ENCODE results near the gene FBXL5.

Gene FBXL5

GRCh38 chr4:15562623-15563022, 92.5 kb downstream of the FBXL5 start:
- no peak for TF ChIP-seq EZH2phosphoT487 (IDR thresholded peaks at IDR 0.05; ENCODE audit: low read depth)
- no peak for TF ChIP-seq CTCF (IDR thresholded peaks at IDR 0.05; ENCODE audit: low read depth, low read length)
- H3K27ac ChIP-seq (ENCODE audit: low read length): no peak overlapping the region
- no peaks in the 10 kb centered on the region for H3K36me3 ChIP-seq (replicated peaks; ENCODE audit: low read depth, low read length)
- no peaks in the 10 kb centered on the region for H3K27me3 ChIP-seq (ENCODE audit: low read depth, low read length)
- H3K79me2 ChIP-seq (ENCODE audit: low read length): no peaks in the 10 kb centered on the region
- H3K4me2 ChIP-seq (ENCODE audit: low read length): no peak overlapping the region
- peaks cover 6% of the 10 kb centered on the region for H3K4me1 ChIP-seq (ENCODE audit: low read length)
- no peaks in the 10 kb centered on the region for H3K9me3 ChIP-seq (ENCODE audit: insufficient read depth, low read length)
- H3K9ac ChIP-seq (ENCODE audit: low read length): no peak overlapping the region
- H2AFZ ChIP-seq (ENCODE audit: low read depth, low read length): no peak overlapping the region
- no peaks in the 10 kb centered on the region for H4K20me1 ChIP-seq (ENCODE audit: insufficient read depth, low read length)
- H3K4me3 ChIP-seq (ENCODE audit: low read length): no peak overlapping the region

GRCh38 chr4:15562114-15562513, 93.0 kb downstream of the FBXL5 start:
- Histone ChIP-seq H3K79me2 (ENCODE audit: low read length) (no peaks in the 10 kb centered on the region), H3K9me3 (ENCODE audit: insufficient read depth, low read length) (no peaks in the 10 kb centered on the region), H4K20me1 (ENCODE audit: insufficient read depth, low read length) (no peaks in the 10 kb centered on the region), H3K27me3 (ENCODE audit: low read depth, low read length) (no peaks in the 10 kb centered on the region), H3K4me1 (ENCODE audit: low read length) (peaks cover 6% of the 10 kb centered on the region), H2AFZ (ENCODE audit: low read depth, low read length) (no peak overlapping the region), H3K27ac (ENCODE audit: low read length) (no peak overlapping the region), H3K4me2 (ENCODE audit: low read length) (no peak overlapping the region), H3K9ac (ENCODE audit: low read length) (no peak overlapping the region), H3K36me3 (replicated peaks; ENCODE audit: low read depth, low read length) (no peaks in the 10 kb centered on the region), H3K4me3 (ENCODE audit: low read length) (no peak overlapping the region)
- TF ChIP-seq EZH2phosphoT487 (IDR thresholded peaks at IDR 0.05; ENCODE audit: low read depth) (no peak), CTCF (IDR thresholded peaks at IDR 0.05; ENCODE audit: low read depth, low read length) (no peak)

GRCh38 chr4:15558561-15558960, 96.6 kb downstream of the FBXL5 start:
- peaks cover 6% of the 10 kb centered on the region for H3K4me1 ChIP-seq (ENCODE audit: low read length)
- no peak overlapping the region for H3K4me2 ChIP-seq (ENCODE audit: low read length)
- TF ChIP-seq CTCF (IDR thresholded peaks at IDR 0.05; ENCODE audit: low read depth, low read length) (no peak), EZH2phosphoT487 (IDR thresholded peaks at IDR 0.05; ENCODE audit: low read depth) (no peak)
- no peak overlapping the region for H2AFZ ChIP-seq (ENCODE audit: low read depth, low read length)
- H3K27me3 ChIP-seq (ENCODE audit: low read depth, low read length): no peaks in the 10 kb centered on the region
- no peak overlapping the region for H3K4me3 ChIP-seq (ENCODE audit: low read length)
- no peaks in the 10 kb centered on the region for H3K36me3 ChIP-seq (replicated peaks; ENCODE audit: low read depth, low read length)
- H3K27ac ChIP-seq (ENCODE audit: low read length): no peak overlapping the region
- no peaks in the 10 kb centered on the region for H3K9me3 ChIP-seq (ENCODE audit: insufficient read depth, low read length)
- no peaks in the 10 kb centered on the region for H3K79me2 ChIP-seq (ENCODE audit: low read length)
- no peaks in the 10 kb centered on the region for H4K20me1 ChIP-seq (ENCODE audit: insufficient read depth, low read length)
- no peak overlapping the region for H3K9ac ChIP-seq (ENCODE audit: low read length)

GRCh38 chr4:15557786-15558550, 97.2 kb downstream of the FBXL5 start:
- Histone ChIP-seq H3K4me3 (ENCODE audit: low read length) (no peak overlapping the region), H3K27me3 (ENCODE audit: low read depth, low read length) (no peaks in the 10 kb centered on the region), H3K36me3 (replicated peaks; ENCODE audit: low read depth, low read length) (no peaks in the 10 kb centered on the region), H2AFZ (ENCODE audit: low read depth, low read length) (no peak overlapping the region), H3K9me3 (ENCODE audit: insufficient read depth, low read length) (no peaks in the 10 kb centered on the region), H3K4me2 (ENCODE audit: low read length) (no peak overlapping the region), H3K9ac (ENCODE audit: low read length) (no peak overlapping the region), H4K20me1 (ENCODE audit: insufficient read depth, low read length) (no peaks in the 10 kb centered on the region), H3K27ac (ENCODE audit: low read length) (no peak overlapping the region), H3K79me2 (ENCODE audit: low read length) (no peaks in the 10 kb centered on the region), H3K4me1 (ENCODE audit: low read length) (peaks cover 6% of the 10 kb centered on the region)
- TF ChIP-seq EZH2phosphoT487 (IDR thresholded peaks at IDR 0.05; ENCODE audit: low read depth): no peak
- TF ChIP-seq CTCF (IDR thresholded peaks at IDR 0.05; ENCODE audit: low read depth, low read length): no peak

Data from OCI-LY3 (cell line).